ENCODE measurements around the gene MERTK. TPM values are rescaled to one million over a fixed set of nuclear protein-coding genes. Genes with fewer than 3 reads are reported as not detected.
A peak's percentile ranks its signal among the peaks of the same experiment; 100 is the strongest.

The MERTK gene
- total and polyA plus RNA-seq, 2 of the 13 experiments (the other 11 are each of a cell fraction or from before 2014, with no cell fraction given): 37.3 to 44.7 TPM

DNA sequence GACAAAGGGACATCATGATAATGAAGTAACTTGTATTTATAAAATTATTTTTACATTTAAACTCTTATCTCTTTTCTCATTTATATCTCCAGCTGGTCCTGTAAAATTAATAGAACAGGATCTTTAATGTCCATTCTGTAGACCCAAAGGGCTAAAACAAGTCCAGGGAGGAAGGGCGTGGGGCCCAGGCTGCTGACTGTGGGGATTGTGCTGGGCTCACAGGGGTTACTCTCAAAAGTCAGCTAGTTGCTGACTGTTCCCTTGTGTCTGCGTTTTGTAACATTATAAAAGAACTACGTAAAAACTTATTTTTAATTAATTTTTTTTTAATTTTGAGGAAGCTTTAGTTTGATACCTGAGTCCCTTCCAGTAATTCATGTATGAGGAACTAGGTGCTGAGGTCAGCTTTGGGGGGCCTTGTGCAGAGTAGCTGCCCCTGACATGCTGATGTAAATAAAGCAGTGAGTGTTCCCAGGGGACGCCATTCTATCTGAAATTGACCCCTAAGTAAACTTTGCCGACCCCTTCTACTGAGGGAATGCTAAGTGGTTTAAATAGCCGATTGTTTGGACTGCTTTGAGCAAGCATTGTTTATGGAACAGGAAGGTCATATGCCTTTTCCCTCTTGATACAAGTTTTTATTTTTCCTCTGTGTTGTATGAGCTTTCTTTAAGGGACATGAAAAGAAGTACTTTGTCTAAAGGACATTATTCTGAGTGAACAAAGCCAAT, 56.4 kb downstream of the MERTK start (continued):
- TF ChIP-seq, protein P1, sequence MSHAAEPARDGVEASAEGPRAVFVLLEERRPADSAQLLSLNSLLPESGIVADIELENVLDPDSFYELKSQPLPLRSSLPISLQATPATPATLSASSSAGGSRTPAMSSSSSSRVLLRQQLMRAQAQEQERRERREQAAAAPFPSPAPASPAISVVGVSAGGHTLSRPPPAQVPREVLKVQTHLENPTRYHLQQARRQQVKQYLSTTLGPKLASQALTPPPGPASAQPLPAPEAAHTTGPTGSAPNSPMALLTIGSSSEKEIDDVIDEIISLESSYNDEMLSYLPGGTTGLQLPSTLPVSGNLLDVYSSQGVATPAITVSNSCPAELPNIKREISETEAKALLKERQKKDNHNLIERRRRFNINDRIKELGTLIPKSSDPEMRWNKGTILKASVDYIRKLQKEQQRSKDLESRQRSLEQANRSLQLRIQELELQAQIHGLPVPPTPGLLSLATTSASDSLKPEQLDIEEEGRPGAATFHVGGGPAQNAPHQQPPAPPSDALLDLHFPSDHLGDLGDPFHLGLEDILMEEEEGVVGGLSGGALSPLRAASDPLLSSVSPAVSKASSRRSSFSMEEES (CRISPR knock-in tag; IDR thresholded peaks at IDR 0.05): peak; percentile 60; the same call in 1 of the 2 replicates
- TF ChIP-seq KAT7 (CRISPR knock-in tag; IDR thresholded peaks at IDR 0.05; ENCODE audit: borderline replicate concordance) (no peak), ATF7-NPFF (CRISPR knock-in tag; IDR thresholded peaks at IDR 0.05; ENCODE audit: low read depth) (no peak), FOXA3 (CRISPR knock-in tag; IDR thresholded peaks at IDR 0.05) (peak; percentile 91), SIX4 (CRISPR knock-in tag; IDR thresholded peaks at IDR 0.05) (peak; percentile 30; the same call in 1 of the 2 replicates), ZFY (CRISPR knock-in tag; IDR thresholded peaks at IDR 0.05) (no peak), MBD4 (IDR thresholded peaks at IDR 0.05; ENCODE audit: borderline replicate concordance, low read length) (no peak), HOXA3 (CRISPR knock-in tag; IDR thresholded peaks at IDR 0.05) (peak; percentile 29; the same call in 1 of the 2 replicates), MTA3 (CRISPR knock-in tag; IDR thresholded peaks at IDR 0.05) (no peak), FOXO1 (CRISPR knock-in tag; IDR thresholded peaks at IDR 0.05) (peak; percentile 75), HMG20B (CRISPR knock-in tag; conservative IDR thresholded peaks at IDR 0.05) (0 out of 2 replicates have a peak, but pooled peaks have one; percentile 31), PHF8 (CRISPR knock-in tag; IDR thresholded peaks at IDR 0.05) (no peak), IRX3 (CRISPR knock-in tag; IDR thresholded peaks at IDR 0.05; ENCODE audit: borderline replicate concordance, low read depth) (no peak), SAP130 (CRISPR knock-in tag; IDR thresholded peaks at IDR 0.05; ENCODE audit: low read depth) (peak; percentile 64), IRF2 (CRISPR knock-in tag; IDR thresholded peaks at IDR 0.05) (0 out of 2 replicates have a peak, but pooled peaks have one; percentile 20), POGZ (CRISPR knock-in tag; IDR thresholded peaks at IDR 0.05) (0 out of 2 replicates have a peak, but pooled peaks have one; percentile 14), ZBTB7B (CRISPR knock-in tag; IDR thresholded peaks at IDR 0.05) (peak; percentile 98)
- TF ChIP-seq, protein P2, sequence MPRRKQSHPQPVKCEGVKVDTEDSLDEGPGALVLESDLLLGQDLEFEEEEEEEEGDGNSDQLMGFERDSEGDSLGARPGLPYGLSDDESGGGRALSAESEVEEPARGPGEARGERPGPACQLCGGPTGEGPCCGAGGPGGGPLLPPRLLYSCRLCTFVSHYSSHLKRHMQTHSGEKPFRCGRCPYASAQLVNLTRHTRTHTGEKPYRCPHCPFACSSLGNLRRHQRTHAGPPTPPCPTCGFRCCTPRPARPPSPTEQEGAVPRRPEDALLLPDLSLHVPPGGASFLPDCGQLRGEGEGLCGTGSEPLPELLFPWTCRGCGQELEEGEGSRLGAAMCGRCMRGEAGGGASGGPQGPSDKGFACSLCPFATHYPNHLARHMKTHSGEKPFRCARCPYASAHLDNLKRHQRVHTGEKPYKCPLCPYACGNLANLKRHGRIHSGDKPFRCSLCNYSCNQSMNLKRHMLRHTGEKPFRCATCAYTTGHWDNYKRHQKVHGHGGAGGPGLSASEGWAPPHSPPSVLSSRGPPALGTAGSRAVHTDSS (CRISPR knock-in tag; conservative IDR thresholded peaks at IDR 0.05): no peak
- TF ChIP-seq, protein P3, sequence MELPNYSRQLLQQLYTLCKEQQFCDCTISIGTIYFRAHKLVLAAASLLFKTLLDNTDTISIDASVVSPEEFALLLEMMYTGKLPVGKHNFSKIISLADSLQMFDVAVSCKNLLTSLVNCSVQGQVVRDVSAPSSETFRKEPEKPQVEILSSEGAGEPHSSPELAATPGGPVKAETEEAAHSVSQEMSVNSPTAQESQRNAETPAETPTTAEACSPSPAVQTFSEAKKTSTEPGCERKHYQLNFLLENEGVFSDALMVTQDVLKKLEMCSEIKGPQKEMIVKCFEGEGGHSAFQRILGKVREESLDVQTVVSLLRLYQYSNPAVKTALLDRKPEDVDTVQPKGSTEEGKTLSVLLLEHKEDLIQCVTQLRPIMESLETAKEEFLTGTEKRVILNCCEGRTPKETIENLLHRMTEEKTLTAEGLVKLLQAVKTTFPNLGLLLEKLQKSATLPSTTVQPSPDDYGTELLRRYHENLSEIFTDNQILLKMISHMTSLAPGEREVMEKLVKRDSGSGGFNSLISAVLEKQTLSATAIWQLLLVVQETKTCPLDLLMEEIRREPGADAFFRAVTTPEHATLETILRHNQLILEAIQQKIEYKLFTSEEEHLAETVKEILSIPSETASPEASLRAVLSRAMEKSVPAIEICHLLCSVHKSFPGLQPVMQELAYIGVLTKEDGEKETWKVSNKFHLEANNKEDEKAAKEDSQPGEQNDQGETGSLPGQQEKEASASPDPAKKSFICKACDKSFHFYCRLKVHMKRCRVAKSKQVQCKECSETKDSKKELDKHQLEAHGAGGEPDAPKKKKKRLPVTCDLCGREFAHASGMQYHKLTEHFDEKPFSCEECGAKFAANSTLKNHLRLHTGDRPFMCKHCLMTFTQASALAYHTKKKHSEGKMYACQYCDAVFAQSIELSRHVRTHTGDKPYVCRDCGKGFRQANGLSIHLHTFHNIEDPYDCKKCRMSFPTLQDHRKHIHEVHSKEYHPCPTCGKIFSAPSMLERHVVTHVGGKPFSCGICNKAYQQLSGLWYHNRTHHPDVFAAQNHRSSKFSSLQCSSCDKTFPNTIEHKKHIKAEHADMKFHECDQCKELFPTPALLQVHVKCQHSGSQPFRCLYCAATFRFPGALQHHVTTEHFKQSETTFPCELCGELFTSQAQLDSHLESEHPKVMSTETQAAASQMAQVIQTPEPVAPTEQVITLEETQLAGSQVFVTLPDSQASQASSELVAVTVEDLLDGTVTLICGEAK (IDR thresholded peaks at IDR 0.05): no peak
- TF ChIP-seq, protein P3 (CRISPR knock-in tag; IDR thresholded peaks at IDR 0.05): no peak
